NB4 (cell line): ENCODE measurements around the gene GABRA5.

ENCODE experiments used
- CTCF ChIP-seq: IDR thresholded peaks from one replicate; pipeline ENCODE4 v1.5.1; 2012; ENCODE audit warnings: low read depth, low read length
- POLR2A ChIP-seq: IDR thresholded peaks from 2 replicates; pipeline ENCODE4 v1.6.1; 2011; ENCODE audit warnings: mild to moderate bottlenecking; ENCODE audit not compliant: insufficient read length; ENCODE audit errors: extremely low read depth

- TF ChIP-seq CTCF = peak; percentile 37
- TF ChIP-seq POLR2A = no peak
Observed at GRCh38 chr15:26974120-26974780, 107.4 kb downstream of the GABRA5 start.
